Left lung (tissue), 10 donors: ENCODE data around the gene C5orf47. TPM values are rescaled to one million over a fixed set of nuclear protein-coding genes. Genes with fewer than 3 reads are reported as not detected.

Source experiments
- ATAC-seq: fragments of 200-7000 bp; cut with Tn5 transposase; one replicate; pipeline ENCODE4 v1.9.1; 2020; ENCODE audit warnings: moderate library complexity
- DNase-seq, 4 donors: peaks; one replicate each; pipeline ENCODE4 v3.0.0-alpha.2; 2013 to 2020
- H3K27ac ChIP-seq, 2 donors: fragments of 200-600 bp; sonication (generic) in 1 of 2; one replicate each; pipeline versions ENCODE4 v1.5.0 to v1.8.0; 2020 to 2021
- H3K27me3 ChIP-seq, 2 donors: fragments of 200-600 bp; sonication (generic) in 1 of 2; one replicate each; pipeline versions ENCODE4 v1.5.0 to v1.8.0; 2020 to 2021
- H3K36me3 ChIP-seq, 2 donors: fragments of 200-600 bp; sonication (generic) in 1 of 2; one replicate each; pipeline versions ENCODE4 v1.5.0 to v1.8.0; 2020 to 2021
- H3K4me1 ChIP-seq, 2 donors: fragments of 200-600 bp; one replicate each; pipeline ENCODE4 v1.8.0; 2021
- H3K4me3 ChIP-seq, 2 donors: fragments of 200-600 bp; sonication (generic) in 1 of 2; one replicate each; pipeline versions ENCODE4 v1.5.0 to v1.8.0; 2020 to 2021; ENCODE audit warnings: mild to moderate bottlenecking in 1 of 2
- H3K9me3 ChIP-seq, 2 donors: fragments of 200-600 bp; sonication (generic) in 1 of 2; one replicate each; pipeline versions ENCODE4 v1.5.0 to v1.8.0; 2020 to 2021
- CTCF ChIP-seq, 2 donors: fragments of 200-600 bp; sonication (generic) in 1 of 2; IDR thresholded peaks; one replicate each; pipeline versions ENCODE4 v1.5.0 to v1.8.0; 2021; ENCODE audit warnings: antibody characterized with exemption in 2 of 2
- intact Hi-C, 2 donors: fragments of 100-400 bp; cut with DNase I; formaldehyde crosslinking; loops; one replicate each; pipeline versions ENCODE4 v1.11.2 to v1.14.2; 2022
- polyA plus RNA-seq, 6 donors: library from polyadenylated mRNA; unstranded; fragments of 120-200 nt; gene quantifications; one replicate each; pipeline ENCODE4 v1.2.1, GENCODE V29; 2013; ENCODE audit not compliant: insufficient read length in 6 of 6
- total RNA-seq, 2 donors: library from RNA; stranded (reverse); fragmentation: NEBNext Ultra II Directional; extraction: Animal tissue kit (Norgen Biotek cat#: 25700); gene quantifications; one replicate each; pipeline ENCODE4 v1.2.1, GENCODE V29; 2021
- donor health status: DM: no; HTN: yes; CAD: no.
- donor health status: DM: no; HTN: no; CAD: no.

Gene C5orf47
- total and polyA plus RNA-seq, 8 donors = 0.12 to 0.37 (median 0.23) TPM; not detected in 2

- Histone ChIP-seq H3K9me3 (no peaks in the 10 kb centered on the region), H3K36me3 (peaks cover 0 to 46% of the 10 kb centered on the region in 2 donors), H3K4me3 (no peak overlapping the region), H3K27me3 (no peaks in the 10 kb centered on the region), H3K4me1 (peaks cover 21 to 54% of the 10 kb centered on the region in 2 donors), H3K27ac (peak overlapping the region in 1 of 2 donors; percentile 61)
- ATAC-seq (peak; percentile 92), DNase-seq (peak in 1 of 4 donors; percentile 64)
- no peak for TF ChIP-seq CTCF (IDR thresholded peaks at IDR 0.05)
- intact Hi-C loops = no loop called here
These were observed 44.5 kb upstream of the C5orf47 start for GRCh38 chr5:173944511-173944910.

- ATAC-seq (no peak), DNase-seq (no peak)
- Histone ChIP-seq H3K36me3 (peaks cover 0 to 52% of the 10 kb centered on the region in 2 donors), H3K27ac (peak overlapping the region in 1 of 2 donors; percentile 61), H3K4me3 (no peak overlapping the region), H3K9me3 (no peaks in the 10 kb centered on the region), H3K27me3 (no peaks in the 10 kb centered on the region), H3K4me1 (peaks cover 21 to 48% of the 10 kb centered on the region in 2 donors)
- TF ChIP-seq CTCF (IDR thresholded peaks at IDR 0.05) = no peak
- intact Hi-C loops = no loop called here
These were observed 43.8 kb upstream of the C5orf47 start for GRCh38 chr5:173945160-173945559.

- intact Hi-C loops = no loop called here
- H3K27ac ChIP-seq = no peak overlapping the region
- DNase-seq = no peak
- H3K27me3 ChIP-seq = no peaks in the 10 kb centered on the region
- peaks cover 0 to 64% of the 10 kb centered on the region in 2 donors for H3K36me3 ChIP-seq
- H3K4me1 ChIP-seq = peaks cover 21 to 36% of the 10 kb centered on the region in 2 donors
- H3K4me3 ChIP-seq = no peak overlapping the region
- TF ChIP-seq CTCF (IDR thresholded peaks at IDR 0.05) = no peak
- no peak for ATAC-seq
- H3K9me3 ChIP-seq = no peaks in the 10 kb centered on the region
These were observed 42.6 kb upstream of the C5orf47 start for GRCh38 chr5:173946323-173946722.

- no peaks in the 10 kb centered on the region for H3K27me3 ChIP-seq
- intact Hi-C loops = loop anchor here in 1 of 2 donors (10.0 kb wide), 1 partner anchor 46 kb away; no protein-coding TSS in a partner anchor
- no peaks in the 10 kb centered on the region for H3K9me3 ChIP-seq
- no peak overlapping the region for H3K27ac ChIP-seq
- ATAC-seq = no peak
- TF ChIP-seq CTCF (IDR thresholded peaks at IDR 0.05) = no peak
- H3K4me3 ChIP-seq = no peak overlapping the region
- H3K36me3 ChIP-seq = peaks cover 0 to 98% of the 10 kb centered on the region in 2 donors
- H3K4me1 ChIP-seq = peaks cover 15 to 17% of the 10 kb centered on the region in 2 donors
- no peak for DNase-seq
These were observed 38.1 kb upstream of the C5orf47 start for GRCh38 chr5:173950829-173951228.

- no peak for DNase-seq
- Histone ChIP-seq H3K27ac (peak overlapping the region in 1 of 2 donors; percentile 7), H3K9me3 (no peaks in the 10 kb centered on the region), H3K27me3 (no peaks in the 10 kb centered on the region), H3K36me3 (peaks cover 0 to 99% of the 10 kb centered on the region in 2 donors), H3K4me3 (no peak overlapping the region), H3K4me1 (peaks cover 15 to 17% of the 10 kb centered on the region in 2 donors)
- ATAC-seq = peak; percentile 28
- no peak for TF ChIP-seq CTCF (IDR thresholded peaks at IDR 0.05)
- intact Hi-C loops = loop anchor here in 1 of 2 donors (10.0 kb wide), 1 partner anchor 49 kb away; no protein-coding TSS in a partner anchor
These were observed 35.4 kb upstream of the C5orf47 start for GRCh38 chr5:173953528-173954090.
